Measurements from ENCODE around the gene NRP1. TPM values are rescaled to one million over a fixed set of nuclear protein-coding genes. Genes with fewer than 3 reads are reported as not detected.

Gene NRP1
- total RNA-seq, 6 experiments from 2014 or later: 14.7 to 61.7 (median 29.5) TPM

GRCh38 chr10:33198610-33199009 is 135.9 kb downstream of the NRP1 start:
- no peak for DNase-seq
- H3K4me3 ChIP-seq: no peak overlapping the region
- peaks cover 0 to 54% (median 23%) of the 10 kb centered on the region in 4 donors for H3K4me1 ChIP-seq
- no peaks in the 10 kb centered on the region for H3K9me3 ChIP-seq
- H3K27ac ChIP-seq: peak overlapping the region in 1 of 3 donors; percentile 83
- H3K36me3 ChIP-seq: no peaks in the 10 kb centered on the region
- TF ChIP-seq POLR2A (IDR thresholded peaks at IDR 0.05): no peak
- no peak for TF ChIP-seq CTCF (IDR thresholded peaks at IDR 0.05)
- 75% methylated on average over 2 of the region's 2 CpGs for WGBS (ENCODE audit: insufficient coverage, low coverage, low lambda C conversion rate, missing lambda C conversion rate)
- ATAC-seq: no peak
- intact Hi-C loops (cut with DNase I): loop anchor here in 1 of 2 donors (10.0 kb wide), 1 partner anchor 136 kb away; the partner anchor contains the start of gene NRP1
- no peaks in the 10 kb centered on the region for H3K27me3 ChIP-seq

GRCh38 chr10:33196710-33197491 is 137.6 kb downstream of the NRP1 start:
- peak overlapping the region in 2 of 3 donors; percentile 2 to 48 for H3K4me3 ChIP-seq
- ATAC-seq (peak; percentile 71 to 81 (median 76)), DNase-seq (peak in 2 of 3 donors; percentile 27 to 60)
- H3K4me1 ChIP-seq: peaks cover 0 to 53% (median 24%) of the 10 kb centered on the region in 4 donors
- WGBS (ENCODE audit: insufficient coverage, low coverage, low lambda C conversion rate, missing lambda C conversion rate): 10% methylated on average over 16 of the region's 16 CpGs
- TF ChIP-seq CTCF (IDR thresholded peaks at IDR 0.05) (no peak), POLR2A (IDR thresholded peaks at IDR 0.05) (peak; percentile 78)
- intact Hi-C loops (cut with DNase I): loop anchor here in 1 of 2 donors (10.0 kb wide), 1 partner anchor 138 kb away; the partner anchor contains the start of gene NRP1
- no peaks in the 10 kb centered on the region for H3K9me3 ChIP-seq
- H3K36me3 ChIP-seq: no peaks in the 10 kb centered on the region
- H3K27me3 ChIP-seq: no peaks in the 10 kb centered on the region
- H3K27ac ChIP-seq: peak overlapping the region; percentile 64 to 83 (median 69)

GRCh38 chr10:33196377-33196706 is 138.1 kb downstream of the NRP1 start:
- H3K27me3 ChIP-seq: no peaks in the 10 kb centered on the region
- no peaks in the 10 kb centered on the region for H3K9me3 ChIP-seq
- no peak for TF ChIP-seq POLR2A (IDR thresholded peaks at IDR 0.05)
- TF ChIP-seq CTCF (IDR thresholded peaks at IDR 0.05): no peak
- ATAC-seq: no peak
- no peaks in the 10 kb centered on the region for H3K36me3 ChIP-seq
- no peak overlapping the region for H3K4me3 ChIP-seq
- intact Hi-C loops (cut with DNase I): loop anchor here in 1 of 2 donors (10.0 kb wide), 1 partner anchor 138 kb away; the partner anchor contains the start of gene NRP1
- H3K4me1 ChIP-seq: peaks cover 0 to 53% (median 24%) of the 10 kb centered on the region in 4 donors
- no peak for DNase-seq
- whole genome bisulfite sequencing (ENCODE audit: insufficient coverage, low coverage, low lambda C conversion rate, missing lambda C conversion rate): 63% methylated on average over 3 of the region's 3 CpGs
- peak overlapping the region; percentile 64 to 83 (median 69) for H3K27ac ChIP-seq

- Histone ChIP-seq H3K27ac (peak overlapping the region; percentile 64 to 83 (median 69)), H3K4me3 (no peak overlapping the region), H3K9me3 (no peaks in the 10 kb centered on the region), H3K4me1 (peaks cover 0 to 53% (median 24%) of the 10 kb centered on the region in 4 donors), H3K27me3 (no peaks in the 10 kb centered on the region), H3K36me3 (no peaks in the 10 kb centered on the region)
- intact Hi-C loops (cut with DNase I): loop anchor here in 1 of 2 donors (10.0 kb wide), 1 partner anchor 139 kb away; the partner anchor contains the start of gene NRP1
- ATAC-seq: peak in 3 of 4 donors; percentile 23 to 45 (median 41)
- no peak for DNase-seq
- TF ChIP-seq CTCF (IDR thresholded peaks at IDR 0.05): no peak
- no peak for TF ChIP-seq POLR2A (IDR thresholded peaks at IDR 0.05)
- WGBS (ENCODE audit: insufficient coverage, low coverage, low lambda C conversion rate, missing lambda C conversion rate): 31% methylated on average over 4 of the region's 8 CpGs
Measured at GRCh38 chr10:33195608-33196376, 138.7 kb downstream of the NRP1 start.
